ENCODE data around the gene PDLIM1. TPM values are rescaled to one million over a fixed set of nuclear protein-coding genes. Genes with fewer than 3 reads are reported as not detected.

Gene PDLIM1
- total RNA-seq, 1 experiment from 2014 or later, result 67.4 TPM

GRCh38 chr10:95220539-95220938 lies 70.3 kb downstream of the PDLIM1 start:
- CTCF ChIA-PET, result interaction anchor here (1.0 kb wide), 1 partner anchor 12 kb away, joined by 3 read pairs; no protein-coding TSS in a partner anchor
- H3K4me2 ChIP-seq (ENCODE audit: low read length), result no peak overlapping the region; the same call in 1 of the 2 replicates
- H3K4me1 ChIP-seq (ENCODE audit: control insufficient read depth in 1 of 2, insufficient read depth in 2 of 2, low read length in 2 of 2), result peaks cover 0 to 39% of the 10 kb centered on the region in 2 experiments; a peak in 3 of 4 replicates
- H4K20me1 ChIP-seq (ENCODE audit: insufficient read depth), result no peaks in the 10 kb centered on the region
- no peak overlapping the region for H3K9ac ChIP-seq (ENCODE audit: low read length)
- H3K27ac ChIP-seq (ENCODE audit: low read depth, low read length), result no peak overlapping the region
- BruUV-seq (replicated peaks), result no TSS peak
- H3K9me3 ChIP-seq (ENCODE audit: control insufficient read depth in 1 of 2, insufficient read depth in 1 of 2, low read depth in 1 of 2, low read length in 2 of 2), result no peaks in the 10 kb centered on the region
- no peaks in the 10 kb centered on the region for H3K79me2 ChIP-seq (ENCODE audit: insufficient read depth, low read length)
- RAD21 ChIA-PET (ENCODE audit: low non-redundant PET in 1 of 2, low total read pairs in 2 of 2, uncharacterized antibody in 2 of 2, unreplicated experiment in 2 of 2), result no interaction called here
- no peak for TF ChIP-seq ATF3 (IDR thresholded peaks at IDR 0.05)
- TF ChIP-seq CEBPB (IDR thresholded peaks at IDR 0.05; ENCODE audit: low read depth), result no peak
- no peak for TF ChIP-seq SRF (IDR thresholded peaks at IDR 0.05; ENCODE audit: low read depth)
- no peak for TF ChIP-seq FOSL1 (IDR thresholded peaks at IDR 0.05; ENCODE audit: low read depth)
- TF ChIP-seq MAX (IDR thresholded peaks at IDR 0.05), result no peak
- TF ChIP-seq SP1 (IDR thresholded peaks at IDR 0.05; ENCODE audit: low read depth), result no peak
- no peak for TF ChIP-seq REST (IDR thresholded peaks at IDR 0.05; ENCODE audit: low read depth)
- TF ChIP-seq ZBTB33 (IDR thresholded peaks at IDR 0.05; ENCODE audit: extremely low read depth, insufficient replicate concordance, low read length), result no peak
- no peak for TF ChIP-seq CBX3 (IDR thresholded peaks at IDR 0.05; ENCODE audit: low read depth)
- no peak for TF ChIP-seq JUND (IDR thresholded peaks at IDR 0.05)
- TF ChIP-seq SIN3A (IDR thresholded peaks at IDR 0.05; ENCODE audit: low read depth), result no peak
- no peak for TF ChIP-seq RAD21 (IDR thresholded peaks at IDR 0.05; ENCODE audit: low read depth)
- TF ChIP-seq EZH2 (IDR thresholded peaks at IDR 0.05), result no peak
- TF ChIP-seq POLR2A (IDR thresholded peaks at IDR 0.05; ENCODE audit: borderline replicate concordance, extremely low read depth, insufficient read depth, insufficient read length), result no peak
- no peaks in the 10 kb centered on the region for H3K36me3 ChIP-seq (ENCODE audit: control insufficient read depth in 1 of 2, insufficient read depth in 2 of 2, low read length in 2 of 2)
- no peak for ATAC-seq
- H3K9me2 ChIP-seq (ENCODE audit: insufficient read depth), result no peaks in the 10 kb centered on the region
- no peak overlapping the region for H3K4me3 ChIP-seq (replicated peaks in 1 of 2; ENCODE audit: low read depth in 1 of 2, low read length in 2 of 2)
- intact Hi-C loops (cut with micrococcal nuclease), result no loop called here
- no peak for DNase-seq (ENCODE audit: low read depth, low spot score)
- H3K27me3 ChIP-seq (ENCODE audit: insufficient read depth, low read length), result no peaks in the 10 kb centered on the region
- POLR2A ChIA-PET, result no interaction called here
- no peak overlapping the region for H2AFZ ChIP-seq (ENCODE audit: low read depth, low read length, poor library complexity, severe bottlenecking)

All from HCT116 (cell line).